Measurements from ENCODE around the gene PLCB4.

PLCB4 gene

GRCh38 chr20:9166153-9166780, 97.4 kb downstream of the PLCB4 start:
- H4K20me1 ChIP-seq (ENCODE audit: low read depth, low read length) = no peaks in the 10 kb centered on the region
- H3K9me3 ChIP-seq (ENCODE audit: insufficient read depth, low read length) = no peaks in the 10 kb centered on the region
- H3K4me2 ChIP-seq (ENCODE audit: low read depth, low read length, poor library complexity, severe bottlenecking) = no peak overlapping the region
- H3F3A ChIP-seq (ENCODE audit: insufficient read depth) = no peaks in the 10 kb centered on the region
- no peak overlapping the region for H3K4me3 ChIP-seq (ENCODE audit: insufficient read depth, low read length, poor library complexity, severe bottlenecking)
- TF ChIP-seq CTCF (IDR thresholded peaks at IDR 0.05; ENCODE audit: insufficient read depth, low read length, poor library complexity, severe bottlenecking) = no peak
- TF ChIP-seq EZH2phosphoT487 (conservative IDR thresholded peaks at IDR 0.05; ENCODE audit: low read length) = no peak
- no peaks in the 10 kb centered on the region for H3K36me3 ChIP-seq (ENCODE audit: low read length)
- H3K27me3 ChIP-seq (ENCODE audit: low read length) = no peaks in the 10 kb centered on the region
- no peaks in the 10 kb centered on the region for H3K9me2 ChIP-seq (replicated peaks; ENCODE audit: insufficient read depth, low read length)
- H3K27ac ChIP-seq (ENCODE audit: low read depth, low read length) = no peak overlapping the region
- H3K9ac ChIP-seq (ENCODE audit: low read length) = no peak overlapping the region
- no peaks in the 10 kb centered on the region for H3K79me2 ChIP-seq (ENCODE audit: insufficient read depth, low read length)
- H2AFZ ChIP-seq (ENCODE audit: low read depth, low read length, severe bottlenecking) = no peak overlapping the region

- Histone ChIP-seq H4K20me1 (ENCODE audit: low read depth, low read length) (no peaks in the 10 kb centered on the region), H3K4me2 (ENCODE audit: low read depth, low read length, poor library complexity, severe bottlenecking) (no peak overlapping the region), H2AFZ (ENCODE audit: low read depth, low read length, severe bottlenecking) (no peak overlapping the region), H3F3A (ENCODE audit: insufficient read depth) (no peaks in the 10 kb centered on the region), H3K4me3 (ENCODE audit: insufficient read depth, low read length, poor library complexity, severe bottlenecking) (no peak overlapping the region), H3K36me3 (ENCODE audit: low read length) (no peaks in the 10 kb centered on the region), H3K9me3 (ENCODE audit: insufficient read depth, low read length) (no peaks in the 10 kb centered on the region), H3K27ac (ENCODE audit: low read depth, low read length) (no peak overlapping the region), H3K79me2 (ENCODE audit: insufficient read depth, low read length) (no peaks in the 10 kb centered on the region), H3K9ac (ENCODE audit: low read length) (no peak overlapping the region), H3K27me3 (ENCODE audit: low read length) (no peaks in the 10 kb centered on the region), H3K9me2 (replicated peaks; ENCODE audit: insufficient read depth, low read length) (no peaks in the 10 kb centered on the region)
- TF ChIP-seq EZH2phosphoT487 (conservative IDR thresholded peaks at IDR 0.05; ENCODE audit: low read length) (no peak), CTCF (IDR thresholded peaks at IDR 0.05; ENCODE audit: insufficient read depth, low read length, poor library complexity, severe bottlenecking) (no peak)
Measured at GRCh38 chr20:9169409-9169808, 100.5 kb downstream of the PLCB4 start.

- Histone ChIP-seq H3K27ac (ENCODE audit: low read depth, low read length) (no peak overlapping the region), H3K79me2 (ENCODE audit: insufficient read depth, low read length) (no peaks in the 10 kb centered on the region), H3K9ac (ENCODE audit: low read length) (no peak overlapping the region), H3K36me3 (ENCODE audit: low read length) (no peaks in the 10 kb centered on the region), H2AFZ (ENCODE audit: low read depth, low read length, severe bottlenecking) (no peak overlapping the region), H3K9me3 (ENCODE audit: insufficient read depth, low read length) (no peaks in the 10 kb centered on the region), H3K9me2 (replicated peaks; ENCODE audit: insufficient read depth, low read length) (no peaks in the 10 kb centered on the region), H3K4me2 (ENCODE audit: low read depth, low read length, poor library complexity, severe bottlenecking) (no peak overlapping the region), H3K4me3 (ENCODE audit: insufficient read depth, low read length, poor library complexity, severe bottlenecking) (no peak overlapping the region), H3K27me3 (ENCODE audit: low read length) (no peaks in the 10 kb centered on the region), H3F3A (ENCODE audit: insufficient read depth) (no peaks in the 10 kb centered on the region), H4K20me1 (ENCODE audit: low read depth, low read length) (no peaks in the 10 kb centered on the region)
- no peak for TF ChIP-seq CTCF (IDR thresholded peaks at IDR 0.05; ENCODE audit: insufficient read depth, low read length, poor library complexity, severe bottlenecking)
- no peak for TF ChIP-seq EZH2phosphoT487 (conservative IDR thresholded peaks at IDR 0.05; ENCODE audit: low read length)
Measured at GRCh38 chr20:9172851-9173250, 104.0 kb downstream of the PLCB4 start.

Data from SU-DHL-6 (cell line).